Right lobe of liver (tissue), 6 donors: Measurements from ENCODE around the gene PPP1R7. TPM values are rescaled to one million over a fixed set of nuclear protein-coding genes. Genes with fewer than 3 reads are reported as not detected.

ENCODE experiments used
- ATAC-seq, 4 donors: fragments of 200-7000 bp; cut with Tn5 transposase; one replicate each; pipeline ENCODE4 v1.9.1; 2020; ENCODE audit warnings: mild to moderate bottlenecking in 4 of 4, moderate library complexity in 4 of 4
- DNase-seq, 3 donors: peaks; one replicate each; pipeline ENCODE4 v3.0.0-alpha.2; 2020
- H3K27ac ChIP-seq, 3 donors: fragments of 200-600 bp; one replicate each; pipeline ENCODE4 v1.8.0; 2022
- H3K27me3 ChIP-seq, 2 donors: fragments of 200-600 bp; one replicate each; pipeline ENCODE4 v1.8.0; 2022
- H3K36me3 ChIP-seq, 4 donors: fragments of 200-600 bp; sonication (generic) in 1 of 4; one replicate each; pipeline versions ENCODE4 v1.5.1 to v1.8.0; 2017 to 2022; ENCODE audit warnings: control low read depth in 1 of 4
- H3K4me1 ChIP-seq, 4 donors: fragments of 200-600 bp; sonication (generic) in 1 of 4; one replicate each; pipeline versions ENCODE4 v1.5.1 to v1.8.0; 2017 to 2022; ENCODE audit warnings: control low read depth in 1 of 4
- H3K4me3 ChIP-seq, 3 donors: fragments of 200-600 bp; one replicate each; pipeline ENCODE4 v1.8.0; 2022
- H3K9me3 ChIP-seq, 4 donors: fragments of 200-600 bp; sonication (generic) in 1 of 4; one replicate each; pipeline versions ENCODE4 v1.5.1 to v1.8.0; 2017 to 2022; ENCODE audit warnings: control low read depth in 1 of 4
- CTCF ChIP-seq, 4 donors: fragments of 200-600 bp in 3 of 4; fragments of 450-650 bp in 1 of 4; IDR thresholded peaks; one replicate each; pipeline versions ENCODE4 v1.5.1 to v1.8.0; 2016 to 2022; ENCODE audit warnings: antibody characterized with exemption in 4 of 4, mild to moderate bottlenecking in 2 of 4
- POLR2A ChIP-seq: fragments of 450-650 bp; IDR thresholded peaks from one replicate; pipeline ENCODE4 v1.6.1; 2017; ENCODE audit warnings: antibody characterized with exemption, mild to moderate bottlenecking
- WGBS: methylation state at CpG from one replicate; pipeline ENCODE4 v1.1.6; 2018; ENCODE audit warnings: low coverage, low lambda C conversion rate; ENCODE audit not compliant: insufficient coverage; ENCODE audit errors: missing lambda C conversion rate; 5-methylcytosine and 5-hydroxymethylcytosine counted together
- intact Hi-C, 2 donors: fragments of 100-400 bp; cut with DNase I; formaldehyde crosslinking; loops; one replicate each; pipeline versions ENCODE4 v1.11.2 to v1.14.1; 2022
- total RNA-seq, 6 experiments: library from RNA; depleted of rRNA in 2 of 6; stranded (reverse); fragments of >200 nt in 2 of 6; fragmentation: NEBNext Ultra II Directional in 3 of 6; extraction: Animal tissue kit (Norgen Biotek cat#: 25700) in 3 of 6; gene quantifications; one replicate each; pipeline versions ENCODE4 v1.1.0 to v1.2.4, GENCODE V29; 2016 to 2023
- donor health status: DM: no; HTN: yes; CAD: no.
- donor health status: DM: no; HTN: no; CAD: no.
- donor health status: DM: no; HTN: no; CAD: no.
- donor health status: DM: no; HTN: yes; CAD: no.
- donor health status: DM: no; HTN: yes; CAD: no.

PPP1R7 gene
- total RNA-seq, 6 experiments from 2014 or later = 27.8 to 35.7 (median 29.5) TPM

GRCh38 chr2:241218131-241219029 lies 68.1 kb downstream of the PPP1R7 start:
- Histone ChIP-seq H3K4me3 (peak overlapping the region; percentile 51 to 61 (median 58)), H3K27ac (peak overlapping the region in 1 of 3 donors; percentile 54), H3K9me3 (no peaks in the 10 kb centered on the region), H3K27me3 (no peaks in the 10 kb centered on the region), H3K36me3 (no peaks in the 10 kb centered on the region), H3K4me1 (peaks cover 0 to 9% (median under 1%) of the 10 kb centered on the region in 4 donors)
- ATAC-seq (peak; percentile 50 to 66 (median 54)), DNase-seq (peak in 1 of 3 donors; percentile 76)
- intact Hi-C loops = no loop called here
- WGBS = 0% methylated on average over 23 of the region's 83 CpGs
- TF ChIP-seq CTCF (IDR thresholded peaks at IDR 0.05) = peak in 3 of 4 donors; percentile 18 to 41 (median 24)
- no peak for TF ChIP-seq POLR2A

GRCh38 chr2:241219030-241219382 lies 68.7 kb downstream of the PPP1R7 start:
- peaks cover 0 to 9% (median under 1%) of the 10 kb centered on the region in 4 donors for H3K4me1 ChIP-seq
- no peaks in the 10 kb centered on the region for H3K9me3 ChIP-seq
- no peak for DNase-seq
- TF ChIP-seq POLR2A = no peak
- TF ChIP-seq CTCF (IDR thresholded peaks at IDR 0.05) = no peak
- ATAC-seq = no peak
- H3K27ac ChIP-seq = peak overlapping the region in 1 of 3 donors; percentile 54
- H3K27me3 ChIP-seq = no peaks in the 10 kb centered on the region
- intact Hi-C loops = no loop called here
- H3K4me3 ChIP-seq = peak overlapping the region; percentile 51 to 61 (median 58)
- no peaks in the 10 kb centered on the region for H3K36me3 ChIP-seq
- WGBS = 38% methylated on average over 4 of the region's 4 CpGs

GRCh38 chr2:241219856-241220356 lies 69.6 kb downstream of the PPP1R7 start:
- no peak for TF ChIP-seq POLR2A
- TF ChIP-seq CTCF (IDR thresholded peaks at IDR 0.05) = no peak
- H3K4me1 ChIP-seq = peaks cover 0 to 12% (median 3%) of the 10 kb centered on the region in 4 donors
- 89% methylated on average over 6 of the region's 6 CpGs for WGBS
- no peak overlapping the region for H3K4me3 ChIP-seq
- no peak overlapping the region for H3K27ac ChIP-seq
- H3K27me3 ChIP-seq = no peaks in the 10 kb centered on the region
- intact Hi-C loops = no loop called here
- ATAC-seq (no peak), DNase-seq (no peak)
- H3K36me3 ChIP-seq = no peaks in the 10 kb centered on the region
- no peaks in the 10 kb centered on the region for H3K9me3 ChIP-seq

GRCh38 chr2:241223211-241224017 lies 73.1 kb downstream of the PPP1R7 start:
- ATAC-seq (peak; percentile 23 to 58 (median 30)), DNase-seq (peak in 2 of 3 donors; percentile 21 to 51)
- Histone ChIP-seq H3K27ac (no peak overlapping the region), H3K4me1 (peaks cover 0 to 11% (median 3%) of the 10 kb centered on the region in 4 donors), H3K4me3 (no peak overlapping the region), H3K9me3 (no peaks in the 10 kb centered on the region), H3K36me3 (peaks cover 0 to 18% (median 9%) of the 10 kb centered on the region in 4 donors), H3K27me3 (no peaks in the 10 kb centered on the region)
- WGBS = 48% methylated on average over 7 of the region's 23 CpGs
- intact Hi-C loops = no loop called here
- TF ChIP-seq CTCF (IDR thresholded peaks at IDR 0.05) = no peak
- no peak for TF ChIP-seq POLR2A
